ENCODE data around the gene APOBEC4. TPM values are rescaled to one million over a fixed set of nuclear protein-coding genes. Genes with fewer than 3 reads are reported as not detected.
A peak's percentile ranks its signal among the peaks of the same experiment; 100 is the strongest.

The APOBEC4 gene
- total and polyA plus RNA-seq, 10 of the 15 experiments (the other 5 are each of a cell fraction or from before 2014, with no cell fraction given) = 0.04 to 0.25 (median 0.06) TPM; not detected in 5

- no peak for DNase-seq (ENCODE audit: low read depth, low spot score)
- ATAC-seq = peak; percentile 31; the same call in 2 of the 3 replicates
- H3K36me3 ChIP-seq (ENCODE audit: control insufficient read depth in 2 of 2, insufficient read depth in 2 of 2, low read length in 1 of 2) = no peaks in the 10 kb centered on the region
- ChIA-PET POLR2A (interaction anchor here (2.4 kb wide), 1 partner anchor 8 kb away, joined by 7 read pairs; no protein-coding TSS in a partner anchor), SMC1A (ENCODE audit: uncharacterized antibody, unreplicated experiment) (interaction anchor here (1.0 to 6.1 kb wide), 8 partner anchors 8 to 239 kb away, joined by 3 to 34 read pairs (median 4); partner anchors contain the start of gene APOBEC4), CTCF (interaction anchor here (0.6 to 5.5 kb wide), 5 partner anchors 8 to 239 kb away, joined by 3 to 44 read pairs (median 6); no protein-coding TSS in a partner anchor), RAD21 (ENCODE audit: unreplicated experiment) (interaction anchor here (1.1 to 2.4 kb wide), 3 partner anchors 8 to 239 kb away, joined by 5 to 8 read pairs (median 5); no protein-coding TSS in a partner anchor)
- no peaks in the 10 kb centered on the region for H3K4me1 ChIP-seq (ENCODE audit: control insufficient read depth, insufficient read depth, low read length)
- H2AFZ ChIP-seq (ENCODE audit: control insufficient read depth, low read depth, low read length) = no peak overlapping the region
- H3K79me2 ChIP-seq (ENCODE audit: control insufficient read depth, insufficient read depth, low read length) = no peaks in the 10 kb centered on the region
- H3K27ac ChIP-seq (ENCODE audit: control insufficient read depth, insufficient read depth) = no peak overlapping the region
- no peaks in the 10 kb centered on the region for H4K20me1 ChIP-seq (ENCODE audit: control insufficient read depth, insufficient read depth)
- no peak for FAIRE-seq
- H3K27me3 ChIP-seq (replicated peaks in 1 of 2; ENCODE audit: control insufficient read depth in 2 of 2, insufficient read depth in 2 of 2, low read length in 1 of 2) = no peaks in the 10 kb centered on the region
- H3K9ac ChIP-seq (ENCODE audit: control insufficient read depth, insufficient read depth, low read length) = no peak overlapping the region
- intact Hi-C loops (cut with micrococcal nuclease; ENCODE audit: unreplicated experiment) = no loop called here
- H3K4me3 ChIP-seq = no peak overlapping the region
- no peaks in the 10 kb centered on the region; the same call in 2 of the 3 replicates for H3K9me3 ChIP-seq (replicated peaks; ENCODE audit: control insufficient read depth, insufficient read depth, low read length)
- BruUV-seq (replicated peaks) = no TSS peak
- in situ Hi-C loops (cut with MboI) = no loop called here
- 20% methylated on average over 2 of the region's 2 CpGs for WGBS (ENCODE audit: insufficient coverage, insufficient replicate concordance, low lambda C conversion rate, missing lambda C conversion rate)
- H3K4me2 ChIP-seq (ENCODE audit: control insufficient read depth, insufficient read depth) = no peak overlapping the region
- TF ChIP-seq TBL1XR1 (IDR thresholded peaks at IDR 0.05; ENCODE audit: low read depth, low read length) (no peak), HDAC2 (IDR thresholded peaks at IDR 0.05) (no peak), SMAD1 (IDR thresholded peaks at IDR 0.05; ENCODE audit: low read depth, partially characterized antibody) (no peak), REST (IDR thresholded peaks at IDR 0.05; ENCODE audit: low read depth, low read length) (no peak), USF2 (IDR thresholded peaks at IDR 0.05; ENCODE audit: borderline replicate concordance, low read depth, low read length) (no peak), EP300 (IDR thresholded peaks at IDR 0.05; ENCODE audit: borderline replicate concordance in 1 of 2, control insufficient read depth in 1 of 2, low read depth in 2 of 2, low read length in 2 of 2) (no peak), ZNF274 (IDR thresholded peaks at IDR 0.05; ENCODE audit: insufficient read depth, insufficient read length) (no peak), ESRRA (IDR thresholded peaks at IDR 0.05; ENCODE audit: low read length) (no peak), SRF (IDR thresholded peaks at IDR 0.05; ENCODE audit: low read depth in 2 of 2, low read length in 2 of 2) (no peak), E2F4 (IDR thresholded peaks at IDR 0.05; ENCODE audit: low read depth, low read length) (no peak), CTCF (IDR thresholded peaks at IDR 0.05 in 2 of 3, conservative IDR thresholded peaks at IDR 0.05 in 1 of 3; ENCODE audit: control insufficient read depth in 2 of 3, extremely low read depth in 1 of 3, insufficient read depth in 1 of 3, low read depth in 3 of 3, low read length in 3 of 3) (no peak), ZNF622 (IDR thresholded peaks at IDR 0.05) (no peak), IKZF1 (conservative IDR thresholded peaks at IDR 0.05) (no peak)
These were observed 23.6 kb upstream of the APOBEC4 start for GRCh38 chr1:183676586-183677189.
